GM12878 (cell line): ENCODE results near the gene EEF1A2. TPM values are rescaled to one million over a fixed set of nuclear protein-coding genes. Genes with fewer than 3 reads are reported as not detected.

Experiments
- FOXM1 ChIP-seq: IDR thresholded peaks from 2 replicates; pipeline ENCODE4 v1.6.1; 2012; ENCODE audit warnings: low read depth, mild to moderate bottlenecking, inconsistent platforms, low read length, moderate library complexity
- LARP7 ChIP-seq: fragments of 450-650 bp; IDR thresholded peaks from 2 replicates; pipeline ENCODE4 v1.6.1; 2017; ENCODE audit warnings: mild to moderate bottlenecking
- polyA plus RNA-seq, 11 experiments: library from polyadenylated mRNA; depleted of rRNA in 4 of 11; unstranded in 6 of 11; stranded (reverse) in 5 of 11; fragments of >200 nt; fragmentation: Nextera tagmentation in 4 of 11; fragmentation: Illumina TruSeq in 1 of 11; extraction: Ambion mirVana in 4 of 11; extraction: Trizol in 1 of 11; gene quantifications; 1 replicate in 1 of 11; 2 replicates in 10 of 11; pipeline versions ENCODE4 v1.2.1 to v1.2.3, GENCODE V29; 2011 to 2016; ENCODE audit warnings: inconsistent platforms in 2 of 11, missing spikeins in 2 of 11, low read depth in 1 of 11
- total RNA-seq, 4 experiments: library from RNA; depleted of rRNA in 3 of 4; stranded (reverse); fragments of >200 nt in 3 of 4; fragmentation: Illumina TruSeq in 1 of 4; extraction: Trizol in 1 of 4; gene quantifications; 2 replicates each; pipeline versions ENCODE4 v1.2.1 to v1.2.3, GENCODE V29; 2013 to 2021
- TF ChIP-seq, protein P1 (sequence below): fragments of 450-650 bp; IDR thresholded peaks from 2 replicates; pipeline ENCODE4 v1.6.1; 2018; ENCODE audit warnings: borderline replicate concordance, mild to moderate bottlenecking; ENCODE audit not compliant: partially characterized antibody
- TF ChIP-seq, protein P2 (sequence below): fragments of 450-650 bp; conservative IDR thresholded peaks from 2 replicates; pipeline ENCODE4 v1.6.1; 2017; ENCODE audit warnings: mild to moderate bottlenecking, moderate library complexity
- TF ChIP-seq, protein P3 (sequence below): fragments of 150-350 bp; IDR thresholded peaks from 2 replicates; pipeline ENCODE4 v1.6.1; 2014; ENCODE audit warnings: mild to moderate bottlenecking, low read depth, low read length
- TF ChIP-seq, protein P4 (sequence below): fragments of 450-650 bp; IDR thresholded peaks from 2 replicates; pipeline ENCODE4 v1.6.1; 2017; ENCODE audit warnings: mild to moderate bottlenecking, moderate library complexity

The EEF1A2 gene
- total and polyA plus RNA-seq, 10 of the 15 experiments (the other 5 are each of a cell fraction or from before 2014, with no cell fraction given) = 0.56 TPM; not detected in 9

DNA sequence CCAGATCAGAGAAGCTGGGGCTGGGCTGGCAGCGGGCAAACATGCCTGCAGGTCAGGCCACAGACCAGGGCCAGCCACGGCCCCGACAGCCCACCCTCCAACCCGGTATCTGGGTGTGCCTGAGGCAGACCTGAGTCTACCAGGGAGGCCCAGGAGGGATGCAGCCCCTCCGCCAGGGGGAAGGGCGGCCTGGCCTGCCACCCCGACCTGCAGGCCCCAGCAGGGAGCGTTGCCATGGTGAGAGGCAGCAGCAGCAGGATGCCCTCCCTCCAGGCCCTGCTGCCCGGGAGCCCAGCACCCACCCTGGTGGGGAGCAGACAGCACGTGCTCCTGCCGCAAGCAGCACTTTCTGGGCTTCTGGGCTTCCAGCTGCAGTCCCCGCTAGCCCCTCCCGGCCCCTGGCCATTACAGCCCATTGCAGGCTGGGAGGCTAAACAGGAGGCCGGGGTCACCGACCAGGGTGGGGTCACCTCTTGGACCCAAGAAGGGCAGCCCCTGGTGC, 3.8 kb upstream of the EEF1A2 start (continued):
- TF ChIP-seq, protein P1, sequence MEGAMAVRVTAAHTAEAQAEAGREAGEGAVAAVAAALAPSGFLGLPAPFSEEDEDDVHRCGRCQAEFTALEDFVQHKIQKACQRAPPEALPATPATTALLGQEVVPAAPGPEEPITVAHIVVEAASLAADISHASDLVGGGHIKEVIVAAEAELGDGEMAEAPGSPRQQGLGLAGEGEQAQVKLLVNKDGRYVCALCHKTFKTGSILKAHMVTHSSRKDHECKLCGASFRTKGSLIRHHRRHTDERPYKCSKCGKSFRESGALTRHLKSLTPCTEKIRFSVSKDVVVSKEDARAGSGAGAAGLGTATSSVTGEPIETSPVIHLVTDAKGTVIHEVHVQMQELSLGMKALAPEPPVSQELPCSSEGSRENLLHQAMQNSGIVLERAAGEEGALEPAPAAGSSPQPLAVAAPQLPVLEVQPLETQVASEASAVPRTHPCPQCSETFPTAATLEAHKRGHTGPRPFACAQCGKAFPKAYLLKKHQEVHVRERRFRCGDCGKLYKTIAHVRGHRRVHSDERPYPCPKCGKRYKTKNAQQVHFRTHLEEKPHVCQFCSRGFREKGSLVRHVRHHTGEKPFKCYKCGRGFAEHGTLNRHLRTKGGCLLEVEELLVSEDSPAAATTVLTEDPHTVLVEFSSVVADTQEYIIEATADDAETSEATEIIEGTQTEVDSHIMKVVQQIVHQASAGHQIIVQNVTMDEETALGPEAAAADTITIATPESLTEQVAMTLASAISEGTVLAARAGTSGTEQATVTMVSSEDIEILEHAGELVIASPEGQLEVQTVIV = no peak
- TF ChIP-seq FOXM1 (no peak), LARP7 (no peak)
- TF ChIP-seq, protein P2, sequence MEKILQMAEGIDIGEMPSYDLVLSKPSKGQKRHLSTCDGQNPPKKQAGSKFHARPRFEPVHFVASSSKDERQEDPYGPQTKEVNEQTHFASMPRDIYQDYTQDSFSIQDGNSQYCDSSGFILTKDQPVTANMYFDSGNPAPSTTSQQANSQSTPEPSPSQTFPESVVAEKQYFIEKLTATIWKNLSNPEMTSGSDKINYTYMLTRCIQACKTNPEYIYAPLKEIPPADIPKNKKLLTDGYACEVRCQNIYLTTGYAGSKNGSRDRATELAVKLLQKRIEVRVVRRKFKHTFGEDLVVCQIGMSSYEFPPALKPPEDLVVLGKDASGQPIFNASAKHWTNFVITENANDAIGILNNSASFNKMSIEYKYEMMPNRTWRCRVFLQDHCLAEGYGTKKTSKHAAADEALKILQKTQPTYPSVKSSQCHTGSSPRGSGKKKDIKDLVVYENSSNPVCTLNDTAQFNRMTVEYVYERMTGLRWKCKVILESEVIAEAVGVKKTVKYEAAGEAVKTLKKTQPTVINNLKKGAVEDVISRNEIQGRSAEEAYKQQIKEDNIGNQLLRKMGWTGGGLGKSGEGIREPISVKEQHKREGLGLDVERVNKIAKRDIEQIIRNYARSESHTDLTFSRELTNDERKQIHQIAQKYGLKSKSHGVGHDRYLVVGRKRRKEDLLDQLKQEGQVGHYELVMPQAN = no peak
- TF ChIP-seq, protein P3, sequence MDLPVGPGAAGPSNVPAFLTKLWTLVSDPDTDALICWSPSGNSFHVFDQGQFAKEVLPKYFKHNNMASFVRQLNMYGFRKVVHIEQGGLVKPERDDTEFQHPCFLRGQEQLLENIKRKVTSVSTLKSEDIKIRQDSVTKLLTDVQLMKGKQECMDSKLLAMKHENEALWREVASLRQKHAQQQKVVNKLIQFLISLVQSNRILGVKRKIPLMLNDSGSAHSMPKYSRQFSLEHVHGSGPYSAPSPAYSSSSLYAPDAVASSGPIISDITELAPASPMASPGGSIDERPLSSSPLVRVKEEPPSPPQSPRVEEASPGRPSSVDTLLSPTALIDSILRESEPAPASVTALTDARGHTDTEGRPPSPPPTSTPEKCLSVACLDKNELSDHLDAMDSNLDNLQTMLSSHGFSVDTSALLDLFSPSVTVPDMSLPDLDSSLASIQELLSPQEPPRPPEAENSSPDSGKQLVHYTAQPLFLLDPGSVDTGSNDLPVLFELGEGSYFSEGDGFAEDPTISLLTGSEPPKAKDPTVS = no peak
- TF ChIP-seq, protein P4, sequence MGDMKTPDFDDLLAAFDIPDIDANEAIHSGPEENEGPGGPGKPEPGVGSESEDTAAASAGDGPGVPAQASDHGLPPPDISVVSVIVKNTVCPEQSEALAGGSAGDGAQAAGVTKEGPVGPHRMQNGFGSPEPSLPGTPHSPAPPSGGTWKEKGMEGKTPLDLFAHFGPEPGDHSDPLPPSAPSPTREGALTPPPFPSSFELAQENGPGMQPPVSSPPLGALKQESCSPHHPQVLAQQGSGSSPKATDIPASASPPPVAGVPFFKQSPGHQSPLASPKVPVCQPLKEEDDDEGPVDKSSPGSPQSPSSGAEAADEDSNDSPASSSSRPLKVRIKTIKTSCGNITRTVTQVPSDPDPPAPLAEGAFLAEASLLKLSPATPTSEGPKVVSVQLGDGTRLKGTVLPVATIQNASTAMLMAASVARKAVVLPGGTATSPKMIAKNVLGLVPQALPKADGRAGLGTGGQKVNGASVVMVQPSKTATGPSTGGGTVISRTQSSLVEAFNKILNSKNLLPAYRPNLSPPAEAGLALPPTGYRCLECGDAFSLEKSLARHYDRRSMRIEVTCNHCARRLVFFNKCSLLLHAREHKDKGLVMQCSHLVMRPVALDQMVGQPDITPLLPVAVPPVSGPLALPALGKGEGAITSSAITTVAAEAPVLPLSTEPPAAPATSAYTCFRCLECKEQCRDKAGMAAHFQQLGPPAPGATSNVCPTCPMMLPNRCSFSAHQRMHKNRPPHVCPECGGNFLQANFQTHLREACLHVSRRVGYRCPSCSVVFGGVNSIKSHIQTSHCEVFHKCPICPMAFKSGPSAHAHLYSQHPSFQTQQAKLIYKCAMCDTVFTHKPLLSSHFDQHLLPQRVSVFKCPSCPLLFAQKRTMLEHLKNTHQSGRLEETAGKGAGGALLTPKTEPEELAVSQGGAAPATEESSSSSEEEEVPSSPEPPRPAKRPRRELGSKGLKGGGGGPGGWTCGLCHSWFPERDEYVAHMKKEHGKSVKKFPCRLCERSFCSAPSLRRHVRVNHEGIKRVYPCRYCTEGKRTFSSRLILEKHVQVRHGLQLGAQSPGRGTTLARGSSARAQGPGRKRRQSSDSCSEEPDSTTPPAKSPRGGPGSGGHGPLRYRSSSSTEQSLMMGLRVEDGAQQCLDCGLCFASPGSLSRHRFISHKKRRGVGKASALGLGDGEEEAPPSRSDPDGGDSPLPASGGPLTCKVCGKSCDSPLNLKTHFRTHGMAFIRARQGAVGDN = no peak
